Neural cell (in vitro differentiated cells): ENCODE results near the gene SVOPL.

Experiments
- EZH2 ChIP-seq: fragments of 200-600, 300-800 bp; shearing (Covaris generic), sonication (generic); IDR thresholded peaks from 2 replicates; pipeline ENCODE4 v1.6.1; 2014; ENCODE audit warnings: antibody characterized with exemption, low read length, borderline replicate concordance, mild to moderate bottlenecking; ENCODE audit not compliant: insufficient read depth, poor library complexity, severe bottlenecking
- RAD21 ChIP-seq: fragments of 450-650 bp; conservative IDR thresholded peaks from 2 replicates; pipeline ENCODE4 v1.6.1; 2014; ENCODE audit warnings: antibody characterized with exemption, mild to moderate bottlenecking, moderate library complexity
- TF ChIP-seq, protein P1 (sequence below): fragments of 450-650 bp; IDR thresholded peaks from 2 replicates; pipeline ENCODE4 v1.5.1; 2014; ENCODE audit warnings: antibody characterized with exemption, mild to moderate bottlenecking, moderate library complexity; ENCODE audit not compliant: poor library complexity, severe bottlenecking

DNA sequence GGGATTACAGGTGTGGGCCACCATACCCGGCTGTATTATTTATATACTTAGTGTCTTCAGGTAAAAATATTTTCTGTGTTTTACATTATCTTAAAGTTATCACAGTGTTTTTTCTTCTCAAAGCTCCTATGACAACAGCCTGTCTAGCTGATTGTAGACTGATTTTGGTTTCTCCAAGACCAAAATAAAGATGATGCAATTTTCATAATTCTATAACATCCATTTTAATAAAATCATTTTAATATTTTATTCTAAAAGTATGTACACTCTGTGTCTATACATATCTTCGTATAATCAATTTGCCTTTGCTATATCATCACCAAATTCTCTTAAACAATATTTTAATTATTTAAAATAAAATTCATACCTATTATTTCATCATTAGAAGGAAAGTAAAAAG, 132.5 kb downstream of the SVOPL start:
- no peak for TF ChIP-seq EZH2
- TF ChIP-seq, protein P1, sequence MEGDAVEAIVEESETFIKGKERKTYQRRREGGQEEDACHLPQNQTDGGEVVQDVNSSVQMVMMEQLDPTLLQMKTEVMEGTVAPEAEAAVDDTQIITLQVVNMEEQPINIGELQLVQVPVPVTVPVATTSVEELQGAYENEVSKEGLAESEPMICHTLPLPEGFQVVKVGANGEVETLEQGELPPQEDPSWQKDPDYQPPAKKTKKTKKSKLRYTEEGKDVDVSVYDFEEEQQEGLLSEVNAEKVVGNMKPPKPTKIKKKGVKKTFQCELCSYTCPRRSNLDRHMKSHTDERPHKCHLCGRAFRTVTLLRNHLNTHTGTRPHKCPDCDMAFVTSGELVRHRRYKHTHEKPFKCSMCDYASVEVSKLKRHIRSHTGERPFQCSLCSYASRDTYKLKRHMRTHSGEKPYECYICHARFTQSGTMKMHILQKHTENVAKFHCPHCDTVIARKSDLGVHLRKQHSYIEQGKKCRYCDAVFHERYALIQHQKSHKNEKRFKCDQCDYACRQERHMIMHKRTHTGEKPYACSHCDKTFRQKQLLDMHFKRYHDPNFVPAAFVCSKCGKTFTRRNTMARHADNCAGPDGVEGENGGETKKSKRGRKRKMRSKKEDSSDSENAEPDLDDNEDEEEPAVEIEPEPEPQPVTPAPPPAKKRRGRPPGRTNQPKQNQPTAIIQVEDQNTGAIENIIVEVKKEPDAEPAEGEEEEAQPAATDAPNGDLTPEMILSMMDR = no peak
- TF ChIP-seq RAD21 = no peak
